ENCODE results near the gene P2RX5.
A peak's percentile ranks its signal among the peaks of the same experiment; 100 is the strongest.

The P2RX5 gene

DNA sequence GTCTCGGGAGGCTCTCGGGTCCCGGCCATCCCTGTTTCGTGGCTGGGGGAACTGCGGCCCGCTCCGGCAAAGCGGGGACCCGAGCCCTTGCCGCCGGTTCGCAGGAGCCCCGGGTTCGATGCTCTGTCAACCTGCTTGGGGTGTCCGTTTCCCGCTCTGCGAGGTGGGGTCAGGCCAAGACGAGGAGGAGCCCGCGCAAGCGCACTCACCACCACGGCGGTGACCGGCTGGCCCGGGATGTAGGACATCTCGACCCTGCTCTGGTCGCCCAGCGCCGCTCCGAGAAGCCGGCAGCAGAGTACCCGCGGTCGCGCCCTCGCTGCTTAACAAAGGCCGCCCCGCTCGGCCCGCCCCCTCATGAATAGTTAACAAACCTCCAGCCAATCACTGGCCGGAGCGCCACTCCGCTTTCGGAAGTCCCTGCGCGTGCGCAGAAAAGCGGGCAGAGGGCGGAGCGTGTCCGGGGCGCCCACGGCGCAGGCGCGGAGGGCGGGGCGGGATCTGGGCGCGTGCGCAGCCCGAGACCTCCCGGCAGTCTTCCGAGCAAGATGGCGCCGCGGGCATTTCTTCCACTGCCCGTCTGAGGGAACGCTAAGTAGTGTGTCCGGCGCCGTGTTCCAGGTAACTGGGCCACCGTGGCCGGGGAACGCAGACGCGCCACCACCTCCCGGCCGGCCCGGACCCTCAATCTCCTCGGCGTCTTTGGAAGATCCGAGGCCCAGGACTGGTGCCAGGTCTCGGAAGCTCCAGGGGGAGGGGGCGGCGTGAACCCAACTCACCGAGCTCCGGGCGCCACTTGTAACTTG is 27.5 kb downstream of the P2RX5 start, which contains the start of the genes EMC6 and TAX1BP3 (continued):
- TF ChIP-seq PRDM2 (tag by site-specific recombination; IDR thresholded peaks at IDR 0.05; ENCODE audit: borderline replicate concordance) (no peak), ZBTB21 (tag by site-specific recombination; IDR thresholded peaks at IDR 0.05) (no peak; the same call in 1 of the 2 replicates), KLF10 (tag by site-specific recombination; IDR thresholded peaks at IDR 0.05) (no peak), ZBTB7A (tag by site-specific recombination; IDR thresholded peaks at IDR 0.05; ENCODE audit: low read depth) (no peak), ZNF501 (tag by site-specific recombination; IDR thresholded peaks at IDR 0.05) (peak; percentile 45), IKZF3 (tag by site-specific recombination; IDR thresholded peaks at IDR 0.05) (no peak), KLF16 (tag by site-specific recombination; IDR thresholded peaks at IDR 0.05) (no peak; the same call in 1 of the 2 replicates), ZNF48 (tag by site-specific recombination; IDR thresholded peaks at IDR 0.05) (no peak), SP2 (tag by site-specific recombination; IDR thresholded peaks at IDR 0.05) (peak; percentile 77), ZNF623 (tag by site-specific recombination; IDR thresholded peaks at IDR 0.05) (no peak), BCL11B (tag by site-specific recombination; IDR thresholded peaks at IDR 0.05; ENCODE audit: low read depth) (no peak), ZNF549 (tag by site-specific recombination; IDR thresholded peaks at IDR 0.05) (no peak), ZNF324 (tag by site-specific recombination; IDR thresholded peaks at IDR 0.05) (peak; percentile 52; the same call in 1 of the 2 replicates), ZNF561 (tag by site-specific recombination; IDR thresholded peaks at IDR 0.05; ENCODE audit: borderline replicate concordance) (no peak; the same call in 1 of the 2 replicates), ZNF777 (tag by site-specific recombination; IDR thresholded peaks at IDR 0.05; ENCODE audit: borderline replicate concordance) (peak; percentile 56; the same call in 1 of the 2 replicates), ZNF521 (tag by site-specific recombination; IDR thresholded peaks at IDR 0.05) (no peak), ZNF366 (tag by site-specific recombination; conservative IDR thresholded peaks at IDR 0.05) (no peak), SP3 (tag by site-specific recombination; IDR thresholded peaks at IDR 0.05) (peak; percentile 87), ZNF768 (tag by site-specific recombination; IDR thresholded peaks at IDR 0.05) (no peak), CTCF (tag by site-specific recombination; IDR thresholded peaks at IDR 0.05) (no peak), MYNN (tag by site-specific recombination; IDR thresholded peaks at IDR 0.05; ENCODE audit: borderline replicate concordance) (no peak), HIC1 (tag by site-specific recombination; IDR thresholded peaks at IDR 0.05) (no peak), ZNF350 (tag by site-specific recombination; IDR thresholded peaks at IDR 0.05) (no peak), ZNF792 (tag by site-specific recombination; IDR thresholded peaks at IDR 0.05) (no peak), ZSCAN30 (tag by site-specific recombination; IDR thresholded peaks at IDR 0.05) (peak; percentile 79)
- TF ChIP-seq, protein P1, sequence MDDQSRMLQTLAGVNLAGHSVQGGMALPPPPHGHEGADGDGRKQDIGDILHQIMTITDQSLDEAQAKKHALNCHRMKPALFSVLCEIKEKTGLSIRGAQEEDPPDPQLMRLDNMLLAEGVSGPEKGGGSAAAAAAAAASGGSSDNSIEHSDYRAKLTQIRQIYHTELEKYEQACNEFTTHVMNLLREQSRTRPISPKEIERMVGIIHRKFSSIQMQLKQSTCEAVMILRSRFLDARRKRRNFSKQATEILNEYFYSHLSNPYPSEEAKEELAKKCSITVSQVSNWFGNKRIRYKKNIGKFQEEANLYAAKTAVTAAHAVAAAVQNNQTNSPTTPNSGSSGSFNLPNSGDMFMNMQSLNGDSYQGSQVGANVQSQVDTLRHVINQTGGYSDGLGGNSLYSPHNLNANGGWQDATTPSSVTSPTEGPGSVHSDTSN (CRISPR knock-in tag; IDR thresholded peaks at IDR 0.05) = peak; percentile 54
- TF ChIP-seq, protein P2, sequence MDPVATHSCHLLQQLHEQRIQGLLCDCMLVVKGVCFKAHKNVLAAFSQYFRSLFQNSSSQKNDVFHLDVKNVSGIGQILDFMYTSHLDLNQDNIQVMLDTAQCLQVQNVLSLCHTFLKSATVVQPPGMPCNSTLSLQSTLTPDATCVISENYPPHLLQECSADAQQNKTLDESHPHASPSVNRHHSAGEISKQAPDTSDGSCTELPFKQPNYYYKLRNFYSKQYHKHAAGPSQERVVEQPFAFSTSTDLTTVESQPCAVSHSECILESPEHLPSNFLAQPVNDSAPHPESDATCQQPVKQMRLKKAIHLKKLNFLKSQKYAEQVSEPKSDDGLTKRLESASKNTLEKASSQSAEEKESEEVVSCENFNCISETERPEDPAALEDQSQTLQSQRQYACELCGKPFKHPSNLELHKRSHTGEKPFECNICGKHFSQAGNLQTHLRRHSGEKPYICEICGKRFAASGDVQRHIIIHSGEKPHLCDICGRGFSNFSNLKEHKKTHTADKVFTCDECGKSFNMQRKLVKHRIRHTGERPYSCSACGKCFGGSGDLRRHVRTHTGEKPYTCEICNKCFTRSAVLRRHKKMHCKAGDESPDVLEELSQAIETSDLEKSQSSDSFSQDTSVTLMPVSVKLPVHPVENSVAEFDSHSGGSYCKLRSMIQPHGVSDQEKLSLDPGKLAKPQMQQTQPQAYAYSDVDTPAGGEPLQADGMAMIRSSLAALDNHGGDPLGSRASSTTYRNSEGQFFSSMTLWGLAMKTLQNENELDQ (tag by site-specific recombination; IDR thresholded peaks at IDR 0.05; ENCODE audit: low read depth) = no peak

Measured in HEK293 (cell line).